Thyroid gland (tissue), 4 donors: ENCODE data around the gene GPR63.

Experiments used
- CTCF ChIP-seq, 6 experiments: fragments of 200-600 bp in 3 of 6; fragments of 450-650 bp in 3 of 6; sonication (generic) in 3 of 6; IDR thresholded peaks; one replicate each; pipeline ENCODE4 v1.5.1; 2016 to 2019; ENCODE audit warnings: antibody characterized with exemption in 6 of 6, mild to moderate bottlenecking in 2 of 6, inconsistent platforms in 1 of 6, moderate library complexity in 1 of 6
- POLR2A ChIP-seq, 2 donors: fragments of 450-650 bp; IDR thresholded peaks; one replicate each; pipeline ENCODE4 v1.6.1; 2017; ENCODE audit warnings: antibody characterized with exemption in 2 of 2, mild to moderate bottlenecking in 2 of 2, moderate library complexity in 1 of 2

DNA sequence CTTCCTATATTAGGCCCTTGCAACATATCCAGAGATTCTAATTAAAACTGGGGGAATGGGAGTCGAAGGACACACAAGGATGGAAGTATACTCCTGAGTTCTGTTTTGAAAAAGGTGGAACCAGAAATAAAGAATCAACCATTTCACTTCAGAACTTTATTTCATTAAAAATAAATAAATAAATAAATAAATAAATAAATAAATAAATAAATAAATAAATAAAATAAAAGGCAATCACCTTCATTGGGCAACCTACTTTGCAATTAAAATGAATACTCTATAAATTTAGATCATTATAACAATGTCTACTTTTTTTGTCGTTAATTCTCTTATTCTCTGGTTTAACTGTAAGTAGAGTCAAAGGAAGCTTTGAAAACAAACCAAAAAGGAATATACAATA lies 25.6 kb downstream of the GPR63 start:
- TF ChIP-seq CTCF (IDR thresholded peaks at IDR 0.05) (no peak), POLR2A (IDR thresholded peaks at IDR 0.05) (no peak)
